HepG2 (cell line): ENCODE results near the gene LRIF1. TPM values are rescaled to one million over a fixed set of nuclear protein-coding genes. Genes with fewer than 3 reads are reported as not detected.

Experiments used
- ATAC-seq: fragments of 200-7000 bp; cut with Tn5 transposase; 3 replicates; pipeline ENCODE4 v1.9.1; 2020; ENCODE audit warnings: mild to moderate bottlenecking, moderate library complexity
- BruUV-seq: library from RNA; stranded (reverse); fragments of 400-500 nt; replicated peaks from 2 replicates; lab custom pipeline; 2021; lab: Mats Ljungman, UMichigan
- CTCF ChIA-PET: fragments of 300-600 bp; formaldehyde crosslinking; extraction: SDS; loops from one replicate; lab custom pipeline; 2021; ENCODE audit warnings: low total read pairs, inconsistent platforms, low intra/inter-chr PET ratio; lab: Yijun Ruan, JAX
- POLR2A ChIA-PET: fragments of 350-600 bp; sonication (Branson Sonifier 250); formaldehyde crosslinking; loops from one replicate; lab custom pipeline; 2020; ENCODE audit warnings: antibody characterized with exemption, inconsistent platforms; lab: Yijun Ruan, JAX
- DNase-seq: peaks from one replicate; pipeline ENCODE4 v3.0.0-alpha.2; 2015; ENCODE audit warnings: low spot score
- FAIRE-seq: peaks from 3 replicates; lab custom pipeline; 2011; peaks lifted over from hg19 to GRCh38; lab: Jason Lieb, UNC
- H2AFZ ChIP-seq: one replicate; pipeline ENCODE4 v1.6.1; 2011; ENCODE audit warnings: low read length, inconsistent platforms
- H3K27ac ChIP-seq: fragments of 300-600 bp; 3 replicates; pipeline ENCODE4 v1.8.0; 2011; ENCODE audit warnings: mixed run types, mild to moderate bottlenecking, mixed read lengths, low read length, inconsistent platforms; ENCODE audit not compliant: insufficient read depth; ENCODE audit errors: extremely low read length
- H3K27me3 ChIP-seq, 2 experiments: fragments of 200-600 bp in 1 of 2; 2 replicates in 1 of 2; 3 replicates in 1 of 2; pipeline versions ENCODE4 v1.6.0 to v1.8.0; 2011; ENCODE audit warnings: low read length in 2 of 2, mild to moderate bottlenecking in 2 of 2, moderate library complexity in 2 of 2, inconsistent platforms in 1 of 2; ENCODE audit not compliant: insufficient read depth in 2 of 2, control insufficient read depth in 1 of 2
- H3K36me3 ChIP-seq, 2 experiments: fragments of 200-600 bp in 1 of 2; replicated peaks in 1 of 2; 2 replicates in 1 of 2; 3 replicates in 1 of 2; pipeline versions ENCODE4 v1.5.1 to v1.8.0; 2011; ENCODE audit warnings: low read length in 2 of 2, inconsistent platforms in 1 of 2; ENCODE audit not compliant: insufficient read depth in 2 of 2, control insufficient read depth in 1 of 2
- H3K4me1 ChIP-seq: 2 replicates; pipeline ENCODE4 v1.5.1; 2012; ENCODE audit warnings: low read length, inconsistent platforms; ENCODE audit not compliant: insufficient read depth
- H3K4me2 ChIP-seq: 2 replicates; pipeline ENCODE4 v1.6.0; 2011; ENCODE audit warnings: low read depth, low read length, inconsistent platforms
- H3K4me3 ChIP-seq, 3 experiments: fragments of 200-600 bp in 1 of 3; sonication (generic), shearing (Covaris generic) in 1 of 3; replicated peaks in 1 of 3; 2 replicates each; pipeline ENCODE4 v1.5.1; 2011 to 2016; ENCODE audit warnings: low read length in 3 of 3, inconsistent platforms in 2 of 3, low read depth in 2 of 3, mild to moderate bottlenecking in 2 of 3, control low read depth in 1 of 3, mixed read lengths in 1 of 3; ENCODE audit not compliant: insufficient read depth in 1 of 3
- H3K79me2 ChIP-seq: one replicate; pipeline ENCODE4 v1.6.1; 2011; ENCODE audit warnings: low read length, inconsistent platforms; ENCODE audit not compliant: insufficient read depth
- H3K9ac ChIP-seq: 2 replicates; pipeline ENCODE4 v1.6.0; 2011; ENCODE audit warnings: mild to moderate bottlenecking, low read depth, low read length, inconsistent platforms; ENCODE audit not compliant: insufficient read depth
- H3K9me3 ChIP-seq: 2 replicates; pipeline ENCODE4 v1.5.1; 2012; ENCODE audit warnings: mild to moderate bottlenecking, low read length
- H4K20me1 ChIP-seq: 2 replicates; pipeline ENCODE4 v1.6.0; 2011; ENCODE audit warnings: inconsistent platforms, mild to moderate bottlenecking, low read length, moderate library complexity; ENCODE audit not compliant: insufficient read depth
- ATF7 ChIP-seq, 2 experiments: fragments of 450-650 bp in 1 of 2; sonication (generic) in 1 of 2; formaldehyde crosslinking in 1 of 2; IDR thresholded peaks; 2 replicates each; pipeline versions ENCODE4 v1.4.0 to v1.6.1; 2016 to 2020; ENCODE audit warnings: antibody characterized with exemption in 1 of 2, mild to moderate bottlenecking in 1 of 2, missing genetic modification reagents in 1 of 2
- CREB1 ChIP-seq, 2 experiments: fragments of 450-650 bp in 1 of 2; IDR thresholded peaks; 2 replicates each; pipeline ENCODE4 v1.6.1; 2016 to 2017; ENCODE audit warnings: control low read depth in 1 of 2, mild to moderate bottlenecking in 1 of 2, missing compliant biosample characterization in 1 of 2, missing genetic modification characterization in 1 of 2
- GATAD2A ChIP-seq: IDR thresholded peaks from 2 replicates; pipeline ENCODE4 v1.6.1; 2016
- KLF11 ChIP-seq: IDR thresholded peaks from 2 replicates; pipeline ENCODE4 v1.6.1; 2016; ENCODE audit warnings: missing compliant biosample characterization
- MZF1 ChIP-seq: sonication (generic); formaldehyde crosslinking; IDR thresholded peaks from 2 replicates; pipeline ENCODE4 v1.8.1; 2023; ENCODE audit warnings: mild to moderate bottlenecking, missing genetic modification reagents, borderline replicate concordance
- RAD21 ChIP-seq: fragments of 450-650 bp; formaldehyde crosslinking; IDR thresholded peaks from 2 replicates; pipeline ENCODE4 v1.5.0; 2020; ENCODE audit warnings: mild to moderate bottlenecking
- RBM39 ChIP-seq: fragments of 200-400 bp; formaldehyde crosslinking; IDR thresholded peaks from one replicate; pipeline ENCODE4 v1.6.1; 2018; ENCODE audit warnings: antibody characterized with exemption, mild to moderate bottlenecking, low read depth, low read length; ENCODE audit not compliant: poor library complexity, severe bottlenecking
- ZFP90 ChIP-seq: sonication (generic); formaldehyde crosslinking; IDR thresholded peaks from 2 replicates; pipeline ENCODE4 v1.8.0; 2022; ENCODE audit warnings: missing genetic modification reagents, mild to moderate bottlenecking, inconsistent platforms, borderline replicate concordance
- ZNF33A ChIP-seq: sonication (generic); formaldehyde crosslinking; IDR thresholded peaks from 2 replicates; pipeline ENCODE4 v1.5.1; 2020; ENCODE audit warnings: missing genetic modification reagents, mild to moderate bottlenecking, moderate library complexity, borderline replicate concordance
- ZNF549 ChIP-seq: sonication (generic); formaldehyde crosslinking; IDR thresholded peaks from 2 replicates; pipeline ENCODE4 v1.5.0; 2020; ENCODE audit warnings: missing genetic modification reagents
- WGBS: methylation state at CpG from one replicate; pipeline ENCODE4 v1.1.6; 2017; ENCODE audit warnings: low lambda C conversion rate; 5-methylcytosine and 5-hydroxymethylcytosine counted together
- in situ Hi-C: cut with HindIII; loops from 2 replicates; pipeline ENCODE4 v1.10.0; 2017; ENCODE audit warnings: low pct_unique_long_range_greater_than_20kb; ENCODE audit not compliant: extremely low pct_ligation_motif_present
- intact Hi-C: fragments of 100-400 bp; cut with micrococcal nuclease; formaldehyde crosslinking; loops from one replicate; pipeline ENCODE4 v1.10.0; 2022; ENCODE audit not compliant: unreplicated experiment
- polyA plus RNA-seq, 8 experiments: library from polyadenylated mRNA; depleted of rRNA in 3 of 8; stranded (reverse) in 7 of 8; unstranded in 1 of 8; fragments of >200 nt; fragmentation: Illumina TruSeq in 4 of 8; extraction: Trizol in 4 of 8; gene quantifications; 2 replicates each; pipeline versions ENCODE4 v1.2.1 to v1.2.3, GENCODE V29; 2011 to 2016; ENCODE audit warnings: low read depth in 4 of 8, missing spikeins in 1 of 8, mixed read lengths in 1 of 8; ENCODE audit not compliant: insufficient read depth in 1 of 8
- total RNA-seq, 5 experiments: library from RNA; depleted of rRNA; stranded (reverse); fragments of >200 nt; fragmentation: Illumina TruSeq; extraction: Trizol; gene quantifications; 2 replicates each; pipeline ENCODE4 v1.2.3, GENCODE V29; 2016; ENCODE audit warnings: low read depth in 1 of 5

LRIF1 gene
- total and polyA plus RNA-seq, 2 of the 13 experiments (the other 11 are each of a cell fraction or from before 2014, with no cell fraction given) = 18.4 to 42.4 TPM

GRCh38 chr1:110982320-110982719 is 18.6 kb upstream of the LRIF1 start:
- no peak for FAIRE-seq
- ATAC-seq = no peak

GRCh38 chr1:110979154-110979553 is 15.4 kb upstream of the LRIF1 start:
- FAIRE-seq = no peak
- in situ Hi-C loops = no loop called here

More at GRCh38 chr1:110982320-110982719, 18.6 kb upstream of the LRIF1 start:
- CTCF ChIA-PET = no interaction called here
- TF ChIP-seq GATAD2A (CRISPR knock-in tag) = no peak
- no peak for TF ChIP-seq MZF1 (CRISPR knock-in tag)
- no peak for TF ChIP-seq RAD21 (CRISPR knock-in tag)
- no peak for TF ChIP-seq ZFP90 (CRISPR knock-in tag)
- no peak for TF ChIP-seq RBM39
- TF ChIP-seq ZNF33A = no peak
- TF ChIP-seq, all 625 proteins: peak for 0
- H3K36me3 ChIP-seq = no peaks in the 10 kb centered on the region
- no peak overlapping the region for H2AFZ ChIP-seq
- in situ Hi-C loops = no loop called here
- H3K4me2 ChIP-seq = no peak overlapping the region
- no peaks in the 10 kb centered on the region for H3K79me2 ChIP-seq
- no peak for DNase-seq
- H3K4me1 ChIP-seq = no peaks in the 10 kb centered on the region
- no peaks in the 10 kb centered on the region for H4K20me1 ChIP-seq
- no peak overlapping the region for H3K27ac ChIP-seq
- intact Hi-C loops = no loop called here
- H3K9me3 ChIP-seq = no peaks in the 10 kb centered on the region
- H3K27me3 ChIP-seq = peaks cover 0 to 9% of the 10 kb centered on the region in 2 experiments; a peak in 1 of 5 replicates
- POLR2A ChIA-PET = no interaction called here
- BruUV-seq = no TSS peak
- WGBS = 3% methylated on average over 3 of the region's 3 CpGs
- no peak overlapping the region for H3K4me3 ChIP-seq
- no peak overlapping the region for H3K9ac ChIP-seq

More at GRCh38 chr1:110979154-110979553, 15.4 kb upstream of the LRIF1 start:
- Histone ChIP-seq H3K36me3 (no peaks in the 10 kb centered on the region), H3K79me2 (no peaks in the 10 kb centered on the region), H3K4me3 (no peak overlapping the region), H3K9me3 (peaks cover 8% of the 10 kb centered on the region; the same call in 1 of the 2 replicates), H2AFZ (no peak overlapping the region), H3K4me2 (no peak overlapping the region), H3K27me3 (no peaks in the 10 kb centered on the region), H3K27ac (no peak overlapping the region), H3K4me1 (no peaks in the 10 kb centered on the region), H4K20me1 (no peaks in the 10 kb centered on the region), H3K9ac (no peak overlapping the region)
- ChIA-PET POLR2A (no interaction called here), CTCF (no interaction called here)
- ATAC-seq (no peak), DNase-seq (no peak)
- no TSS peak for BruUV-seq
- TF ChIP-seq ZNF549 (CRISPR knock-in tag) = no peak
- TF ChIP-seq ATF7 (IDR thresholded peaks at IDR 0.05) = peak; percentile 84
- no peak for TF ChIP-seq ATF7 (CRISPR knock-in tag; IDR thresholded peaks at IDR 0.05)
- TF ChIP-seq KLF11 = no peak
- peak; percentile 83 for TF ChIP-seq CREB1 (IDR thresholded peaks at IDR 0.05)
- no peak for TF ChIP-seq CREB1 (CRISPR knock-in tag; IDR thresholded peaks at IDR 0.05)
- 41% methylated on average over 2 of the region's 2 CpGs for WGBS
- intact Hi-C loops = no loop called here
